NCI-H128 (cell line): Measurements from ENCODE around the gene PPP1CC.
"Not testable (repeated sequence)": the region's sequence is repeated elsewhere in the genome, so short reads cannot be mapped to it uniquely, and the experiment has no call there.

Experiments
- DNase-seq: peaks from one replicate; lab custom pipeline; 2025; ENCODE audit not compliant: unreplicated experiment; lab: John Stamatoyannopoulos, UW

PPP1CC gene

DNA sequence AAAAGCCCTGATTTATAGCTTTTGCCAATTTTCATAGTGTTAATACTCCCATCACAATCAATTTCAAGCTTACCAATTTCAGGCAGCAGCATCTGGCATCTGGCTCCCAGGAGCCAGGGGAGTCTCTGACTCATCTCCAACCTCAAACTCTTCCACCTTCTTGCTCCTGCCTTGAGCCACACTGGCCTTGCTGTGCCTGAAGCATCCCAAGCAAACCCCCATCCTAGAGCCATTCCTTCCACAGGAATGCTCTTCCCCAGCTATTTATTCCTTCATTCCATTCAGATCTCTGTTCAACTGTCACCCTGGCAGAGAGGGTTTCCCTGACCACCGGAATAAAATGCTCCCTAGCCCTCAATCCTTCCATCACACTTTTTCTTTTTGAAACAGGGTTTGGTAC lies 13.9 kb upstream of the PPP1CC start:
- no peak for DNase-seq

DNA sequence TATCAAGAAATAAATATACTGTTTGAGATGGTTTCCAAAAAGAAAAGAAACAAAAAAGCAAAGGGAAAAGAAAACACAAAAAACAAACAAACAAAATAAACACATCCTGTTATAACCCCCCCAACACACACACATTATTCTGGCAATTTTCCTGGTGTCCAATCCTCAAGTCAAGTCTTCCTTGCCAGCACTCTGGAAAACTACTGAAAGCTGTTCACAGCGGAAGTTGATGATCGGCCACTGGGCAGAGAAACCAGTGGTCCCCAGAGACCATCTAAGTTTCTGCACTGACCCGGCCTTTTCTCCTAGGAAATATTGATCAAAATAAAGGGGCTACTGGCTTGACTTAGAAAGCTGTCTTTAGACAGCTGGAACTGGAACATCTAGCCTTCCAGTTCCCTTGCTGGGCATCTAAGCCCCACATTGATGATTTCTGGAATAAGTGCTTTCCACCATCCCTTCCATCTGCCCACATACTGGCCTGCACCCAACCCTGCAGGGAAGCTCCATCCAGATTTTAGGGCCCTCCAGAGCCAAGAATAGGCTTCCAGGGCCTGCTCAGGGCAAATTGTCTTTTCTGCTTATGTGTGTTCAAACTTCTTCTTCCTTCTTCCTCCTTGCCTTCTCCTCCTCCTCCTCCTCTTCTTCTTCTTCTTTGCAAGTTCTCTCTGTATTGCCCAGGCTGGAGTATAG lies 11.6 kb upstream of the PPP1CC start:
- DNase-seq = no peak

DNA sequence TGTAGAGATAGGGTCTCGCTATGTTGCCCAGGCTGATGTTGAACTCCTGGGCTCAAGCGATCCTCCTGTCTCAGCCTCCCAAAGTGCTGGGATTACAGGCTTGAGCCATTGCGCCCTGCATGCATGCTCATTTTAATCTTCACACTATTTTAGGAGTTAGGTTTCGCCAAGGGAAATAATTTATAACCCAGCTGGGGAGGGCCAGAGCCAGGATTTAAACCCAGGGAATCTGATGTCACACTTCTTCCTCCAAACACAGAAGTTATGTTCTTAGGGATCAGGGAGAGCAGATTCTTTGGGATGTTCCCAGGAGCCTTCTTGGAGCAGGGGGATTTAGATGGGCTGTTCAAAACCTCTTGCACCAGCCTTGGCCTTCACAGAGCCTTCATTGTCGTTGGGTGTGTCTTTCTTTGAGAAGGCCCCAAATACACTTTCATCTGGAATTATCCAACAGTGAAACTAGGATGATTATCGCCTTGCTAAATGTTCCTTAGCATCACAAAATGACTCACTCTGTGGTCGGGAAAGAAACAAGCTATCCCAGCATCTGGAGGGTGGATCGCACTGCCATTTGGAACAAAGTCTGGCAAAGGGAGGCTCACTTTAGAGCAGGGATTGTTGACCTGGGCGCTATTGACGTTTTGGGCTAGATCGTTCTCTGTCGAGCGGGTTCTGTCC lies 8.2 kb upstream of the PPP1CC start:
- no peak for DNase-seq

DNA sequence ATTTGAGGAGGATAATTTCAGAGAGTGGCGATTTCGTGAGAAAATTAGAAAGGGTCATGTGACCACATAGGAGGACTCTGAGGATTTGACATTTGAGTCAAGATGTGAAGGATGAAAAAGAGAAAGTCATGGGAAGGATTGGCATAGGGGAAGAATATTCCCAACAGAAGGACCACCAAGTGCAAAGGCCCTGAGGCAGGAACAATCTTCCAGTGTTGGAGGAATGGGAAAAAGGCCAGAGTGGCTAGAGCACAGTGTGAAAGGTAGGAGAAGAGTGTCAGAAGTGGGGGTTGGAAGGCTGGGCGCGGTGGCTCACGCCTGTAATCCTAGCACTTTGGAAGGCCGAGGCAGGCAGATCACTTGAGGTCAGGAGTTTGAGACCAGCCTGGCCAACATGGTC lies 3.9 kb upstream of the PPP1CC start:
- DNase-seq = no peak

DNA sequence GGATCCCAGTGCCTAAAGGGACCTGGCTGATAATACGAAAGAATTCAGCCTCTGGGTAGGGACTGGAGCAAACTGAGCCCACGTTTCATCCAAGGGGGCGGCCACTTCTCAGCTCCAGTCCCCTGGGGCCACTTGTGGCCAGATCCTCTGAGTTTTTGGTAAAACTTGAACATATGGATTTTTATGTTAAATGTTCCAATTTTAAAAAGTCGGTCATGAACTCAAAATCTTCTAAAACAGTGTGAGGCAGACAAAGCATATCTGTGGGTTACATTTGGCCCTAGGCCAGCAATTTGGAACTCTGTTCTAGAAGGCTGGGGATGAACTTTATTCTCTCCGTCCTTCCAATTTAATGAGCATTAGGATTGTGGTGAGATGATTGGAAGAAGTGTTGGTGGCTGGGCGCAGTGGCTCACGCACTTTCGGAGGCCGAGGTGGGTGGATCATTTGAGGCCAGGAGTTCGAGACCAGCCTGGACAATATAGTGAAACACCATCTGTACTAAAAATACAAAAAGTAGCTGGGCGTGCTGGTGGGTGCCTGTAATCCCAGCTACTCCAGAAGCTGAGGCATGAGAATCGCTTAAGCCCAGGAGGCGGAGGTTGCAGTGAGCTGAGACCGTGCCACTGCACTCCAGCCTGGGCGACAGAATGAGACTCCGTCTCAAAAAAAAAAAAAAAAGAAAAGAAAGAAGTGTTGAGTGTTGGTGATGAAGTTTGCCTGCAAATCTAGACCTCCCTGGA lies 3.0 kb upstream of the PPP1CC start:
- no peak for DNase-seq

DNA sequence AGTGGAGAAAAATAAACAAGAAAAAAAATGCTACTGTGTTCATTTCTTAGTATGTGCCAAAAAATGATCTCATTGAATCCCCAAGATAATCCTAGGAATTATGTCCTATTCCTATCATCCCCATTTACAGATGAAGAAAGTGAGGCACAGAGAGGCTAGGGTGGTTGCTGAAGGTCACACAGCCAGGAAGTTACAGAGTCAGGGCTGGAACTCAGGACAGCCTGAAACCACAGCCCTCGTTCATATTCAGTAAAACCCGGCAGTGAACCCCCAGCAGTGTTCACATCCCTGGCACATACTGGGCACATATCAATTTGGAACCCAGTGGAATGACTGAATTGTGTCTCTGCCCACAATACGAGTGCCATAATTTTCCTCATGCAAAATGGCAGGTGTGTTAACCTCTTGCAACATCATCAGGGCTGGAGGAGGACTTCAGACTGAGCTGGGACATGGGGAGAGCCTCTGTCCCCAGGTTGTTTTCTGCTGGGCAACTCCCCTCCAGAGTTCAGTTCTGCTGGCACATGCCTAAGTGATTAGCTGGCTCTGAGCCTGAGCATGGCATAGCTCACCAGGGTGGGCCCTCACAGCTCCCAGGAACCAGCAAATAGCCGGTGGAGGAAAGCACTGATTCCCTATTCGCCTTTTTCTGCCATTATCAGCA lies 2.0 kb upstream of the PPP1CC start:
- DNase-seq = no peak

DNA sequence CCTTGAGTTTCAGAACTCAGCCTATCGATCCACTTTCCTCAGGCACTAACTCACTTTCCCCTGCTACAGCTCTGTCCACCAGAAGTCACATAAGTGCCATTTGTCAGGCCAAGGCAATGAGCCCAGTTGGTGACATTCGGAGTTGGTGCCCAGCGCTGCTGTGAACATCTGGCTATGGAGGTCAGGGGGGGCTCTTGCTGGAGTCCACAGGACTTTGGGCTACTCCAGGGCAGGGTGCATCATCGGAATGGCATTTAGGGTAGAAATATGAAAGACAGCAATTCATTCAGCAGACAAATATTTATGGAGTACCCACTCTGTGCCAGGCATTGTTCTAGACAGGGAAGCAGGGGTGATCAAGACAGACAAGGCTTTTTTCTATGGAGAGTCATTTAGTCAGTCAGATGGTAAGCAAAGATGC lies 1.5 kb upstream of the PPP1CC start:
- no peak for DNase-seq

DNA sequence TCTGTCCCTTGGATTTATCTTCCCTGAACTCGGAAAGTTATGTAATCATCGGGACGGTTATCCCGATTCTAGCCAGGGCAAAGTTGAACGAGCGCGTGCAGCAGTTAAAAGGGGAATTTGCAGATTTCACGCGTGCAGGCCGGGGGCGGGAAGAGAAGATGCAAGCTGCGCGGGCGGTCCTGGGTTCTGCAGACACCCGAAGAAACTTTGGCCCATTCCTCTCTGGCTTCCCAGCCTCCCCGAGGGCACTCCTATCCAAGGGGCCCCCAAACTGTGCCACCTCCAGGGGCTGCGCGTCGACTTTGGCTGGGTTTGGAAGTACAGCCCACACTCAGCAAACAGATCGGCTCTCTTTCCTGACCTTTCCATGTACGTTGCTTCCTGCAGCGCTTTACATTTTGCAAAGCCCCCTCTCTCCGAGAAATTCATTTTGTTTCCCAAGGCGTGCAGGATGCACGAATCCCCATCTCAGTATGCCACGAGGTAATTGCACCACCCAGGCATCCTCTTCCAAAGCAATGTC lies 941 bp upstream of the PPP1CC start:
- no peak for DNase-seq

DNA sequence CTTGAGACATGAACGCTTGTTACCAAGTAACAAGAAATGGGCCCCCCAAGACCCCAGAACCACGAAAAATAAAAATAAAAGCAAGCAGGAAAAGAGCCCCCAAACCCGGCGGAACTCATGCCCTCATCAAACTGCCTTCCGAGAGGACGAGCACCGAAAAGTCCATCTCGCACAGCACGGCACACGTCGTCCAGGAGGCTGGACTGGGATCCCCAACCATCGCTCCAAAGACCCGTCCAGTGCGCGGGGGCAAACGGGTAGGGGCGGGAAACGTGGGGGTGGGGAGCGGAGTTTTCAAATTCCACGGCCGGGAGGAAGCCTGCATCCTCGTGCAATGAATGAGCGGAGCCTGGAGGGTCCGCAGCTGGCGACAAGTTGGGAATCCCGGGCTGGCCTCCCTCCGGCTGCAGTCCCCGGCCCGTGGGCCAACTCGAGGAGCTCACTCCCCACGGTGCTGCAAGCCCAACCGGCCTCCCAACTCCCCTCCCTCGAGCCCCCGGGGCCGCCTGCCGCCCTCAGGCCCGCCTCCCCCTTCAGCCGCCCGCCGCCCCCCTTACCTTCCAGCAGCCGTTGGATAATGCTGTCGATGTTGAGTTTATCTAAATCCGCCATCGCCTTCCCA lies 484 bp downstream of the PPP1CC start:
- DNase-seq = no peak

DNA sequence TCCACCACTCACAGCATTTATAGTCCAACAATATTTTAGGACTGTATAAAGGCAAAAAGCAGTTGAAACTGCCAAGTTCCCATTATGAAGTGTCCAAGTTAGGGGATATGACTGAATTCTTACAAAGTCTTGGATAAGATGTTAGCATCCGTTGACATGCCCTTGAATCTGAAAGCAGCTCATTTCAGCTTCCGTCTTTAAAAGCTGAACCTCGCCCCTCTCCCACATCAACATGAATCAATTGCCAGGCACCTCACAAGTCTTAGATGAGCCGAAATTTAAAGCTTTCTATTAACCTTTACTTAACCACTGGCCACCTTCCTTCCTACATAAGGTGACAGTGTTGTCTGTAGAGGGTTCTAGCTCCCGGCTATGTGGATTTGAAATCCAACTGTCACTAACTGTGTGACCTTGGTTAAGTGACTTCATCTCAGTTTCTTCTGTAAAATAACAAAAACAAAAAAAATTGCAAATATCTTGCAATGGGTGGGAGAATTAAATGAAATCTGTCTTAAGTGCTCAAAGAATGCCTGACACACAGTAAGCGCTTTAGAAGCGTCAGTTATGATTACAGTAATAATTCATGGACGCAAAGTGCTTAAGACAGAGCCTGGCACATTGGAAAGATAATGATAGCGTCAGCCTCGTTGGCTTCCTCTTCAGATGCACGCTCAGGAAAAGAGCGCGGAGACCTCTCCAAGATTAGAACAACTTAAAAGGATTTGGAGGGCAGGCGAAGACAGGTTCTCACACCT lies 1.2 kb downstream of the PPP1CC start:
- DNase-seq = no peak

DNA sequence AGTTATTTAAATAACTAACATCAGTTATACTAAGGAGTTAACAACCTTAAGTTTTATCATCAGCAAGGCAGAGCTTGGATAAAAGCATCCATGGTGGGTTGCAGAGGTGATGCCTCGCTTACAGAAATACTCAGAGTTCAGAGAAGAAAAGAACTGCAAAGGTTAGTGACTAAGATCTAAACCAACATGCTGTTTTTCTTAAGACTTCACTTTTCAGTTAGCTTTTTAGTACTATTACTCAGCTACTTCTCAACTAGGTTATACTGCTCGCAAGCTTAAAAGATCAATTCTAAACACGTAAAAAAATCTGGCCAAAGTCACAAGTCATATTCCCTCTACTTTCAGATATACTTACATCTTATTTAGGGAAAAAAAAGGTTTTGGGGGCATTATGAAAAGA lies 2.8 kb downstream of the PPP1CC start:
- DNase-seq = no peak

DNA sequence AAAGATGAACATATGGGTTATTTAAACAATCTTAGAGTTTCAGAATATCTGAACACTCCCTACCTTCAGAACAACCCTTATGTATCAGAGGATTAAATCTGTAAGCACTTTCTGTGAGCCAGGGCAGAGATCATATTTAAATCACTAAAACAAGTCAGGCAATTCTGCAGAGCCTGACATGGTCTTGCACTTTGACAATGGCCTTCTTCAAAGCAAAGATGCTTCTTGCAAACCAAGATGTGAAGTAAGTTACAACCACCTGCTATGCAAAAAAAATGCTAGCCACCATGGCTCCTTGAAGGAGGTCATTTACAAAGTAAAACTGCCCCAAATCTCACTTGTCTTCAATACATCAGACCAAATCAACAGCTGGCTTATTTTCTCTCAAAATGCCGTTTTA lies 3.2 kb downstream of the PPP1CC start:
- no peak for DNase-seq

DNA sequence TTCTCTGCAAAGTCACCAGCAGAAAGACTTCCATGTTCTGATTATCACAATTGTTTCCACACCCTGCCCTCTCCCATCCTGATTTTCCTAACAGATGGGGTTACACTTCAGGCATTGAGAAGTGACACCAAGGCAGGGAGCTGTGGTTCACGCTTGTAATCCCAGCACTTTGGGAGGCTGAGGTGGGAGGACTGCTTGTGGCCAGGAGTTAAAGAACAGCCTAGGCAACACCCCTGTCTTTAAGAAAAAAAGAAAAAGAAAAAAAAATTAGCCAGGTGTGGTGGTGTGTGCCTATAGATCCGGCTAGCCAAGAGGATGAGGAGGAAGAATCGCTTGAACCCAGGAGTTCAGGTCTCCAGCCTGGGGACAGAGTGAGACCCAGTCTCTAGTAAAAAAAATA lies 5.2 kb downstream of the PPP1CC start:
- DNase-seq = no peak

DNA sequence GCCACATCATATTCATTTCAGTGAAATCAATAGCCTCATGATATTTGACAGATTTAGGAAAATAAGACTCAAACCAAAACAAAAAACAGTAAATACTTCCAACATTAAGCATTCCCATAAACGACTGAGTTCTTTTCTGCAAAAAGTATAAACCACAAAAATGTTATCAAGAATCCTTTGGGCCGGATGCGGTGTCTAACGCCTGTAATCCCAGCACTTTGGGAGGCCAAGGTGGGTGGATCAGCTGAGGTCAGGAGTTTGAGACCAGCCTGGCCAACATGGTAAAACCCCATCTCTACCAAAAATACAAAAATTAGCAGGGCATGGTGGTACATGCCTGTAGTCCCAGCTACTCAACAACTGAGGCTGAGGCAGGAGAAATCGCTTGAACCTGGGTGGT lies 5.7 kb downstream of the PPP1CC start:
- not testable (repeated sequence) for DNase-seq

DNA sequence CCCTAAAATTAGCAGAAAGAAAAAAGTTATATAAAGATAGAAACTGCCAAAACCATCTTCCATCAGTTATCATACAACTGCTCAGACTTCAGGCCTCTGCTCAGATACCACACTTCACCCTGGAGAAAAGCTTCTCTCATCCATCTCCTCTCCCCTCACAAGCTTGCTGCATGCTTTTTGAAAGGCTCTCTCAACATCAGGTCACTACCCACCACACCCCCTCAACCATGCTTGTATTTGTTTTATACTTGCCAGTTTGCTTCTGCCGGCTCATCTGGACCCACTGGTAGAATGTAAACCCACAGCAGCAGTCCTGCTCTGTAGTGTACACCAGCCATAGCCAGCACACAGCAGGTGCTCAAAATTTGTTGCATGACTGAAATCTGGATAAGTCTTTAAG lies 8.8 kb downstream of the PPP1CC start:
- no peak for DNase-seq

DNA sequence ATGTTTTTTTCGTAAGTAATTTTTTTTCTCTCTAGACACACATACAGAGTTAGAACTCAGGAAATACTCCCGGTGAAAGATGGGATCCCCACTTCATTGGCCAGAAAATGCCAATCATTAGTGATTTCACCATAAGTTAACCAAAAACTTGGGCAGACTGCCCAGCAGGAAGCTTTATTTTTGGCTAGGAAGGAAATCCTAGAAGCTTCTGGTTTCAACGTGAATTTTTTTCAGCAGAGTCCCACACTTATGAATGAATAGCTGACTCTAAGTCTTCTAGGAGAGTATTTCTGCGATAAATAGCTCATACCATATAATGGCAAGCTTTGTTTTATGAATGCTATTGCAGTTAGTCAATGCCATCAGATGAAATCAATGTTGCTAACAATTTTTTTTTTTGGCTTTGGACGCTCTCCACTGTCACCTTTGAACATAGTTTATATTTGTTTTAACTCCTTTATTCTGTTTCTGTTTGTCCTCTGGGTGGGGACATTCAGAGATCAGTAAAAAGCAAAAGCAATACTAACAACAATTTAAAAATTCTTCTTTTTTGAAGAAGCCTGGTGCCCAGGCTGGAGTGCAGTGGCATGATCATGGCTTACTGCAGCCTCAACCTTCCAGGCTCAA lies 9.5 kb downstream of the PPP1CC start:
- no peak for DNase-seq

DNA sequence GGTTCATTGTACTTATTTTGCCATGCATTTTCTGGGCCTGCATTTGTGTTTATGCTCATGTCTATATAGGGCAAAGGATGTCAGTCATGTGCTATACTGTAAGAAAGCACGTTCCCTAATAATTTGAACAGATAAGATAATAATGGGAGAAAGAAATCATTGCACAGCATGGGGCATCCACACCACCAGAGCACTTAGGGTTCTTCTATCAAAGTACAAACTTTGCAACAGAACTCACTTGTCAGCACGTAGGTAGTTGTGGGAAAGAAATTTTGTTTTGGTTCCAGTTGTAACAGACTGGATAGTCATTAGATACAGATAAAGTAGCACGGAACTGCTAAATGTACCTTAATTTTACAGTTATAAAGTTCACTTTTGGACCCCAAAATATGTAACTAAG lies 10.1 kb downstream of the PPP1CC start:
- no peak for DNase-seq

DNA sequence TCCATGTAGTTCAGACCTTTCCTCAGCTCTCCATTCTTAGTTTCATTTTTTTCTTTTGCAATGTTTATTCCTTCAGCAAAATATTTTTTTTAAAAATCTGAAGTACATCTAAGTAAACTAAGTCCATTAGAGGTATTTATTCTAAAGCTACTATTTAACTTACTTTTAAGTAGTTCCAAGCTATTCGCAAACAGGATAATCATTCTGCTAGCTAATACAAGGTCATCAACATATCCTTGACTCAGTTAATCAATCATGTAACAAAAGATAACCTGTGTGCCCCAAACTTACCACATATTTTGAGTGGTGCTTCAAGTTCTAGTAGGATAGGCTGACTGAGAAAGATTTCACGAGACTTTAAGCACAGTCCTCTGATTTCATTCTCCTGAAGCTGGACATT lies 11.2 kb downstream of the PPP1CC start:
- DNase-seq = no peak

DNA sequence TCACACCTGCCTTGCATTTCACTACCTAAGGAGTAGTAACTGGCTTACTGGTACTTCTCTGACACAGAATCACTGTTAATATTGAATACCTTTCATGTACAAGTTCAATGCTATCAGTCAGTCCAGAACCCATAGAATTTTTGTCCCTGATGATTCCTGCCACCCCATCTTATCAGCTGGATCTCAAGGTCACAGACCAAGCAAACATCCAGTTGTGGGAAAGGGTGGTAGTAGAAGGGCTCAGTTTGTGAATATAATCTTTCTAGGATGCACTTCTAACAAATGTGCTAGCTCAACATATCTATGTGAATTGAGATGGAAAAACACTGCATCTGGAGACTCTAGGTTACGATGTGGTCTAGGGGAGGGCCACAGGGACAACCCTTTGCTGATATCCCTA lies 14.1 kb downstream of the PPP1CC start:
- DNase-seq = no peak
